CD1c-positive myeloid dendritic cell (primary cell): ENCODE results near the gene ITPRIPL1.

Experiments
- DNase-seq: peaks from one replicate; pipeline ENCODE4 v3.0.0-alpha.2; 2016; ENCODE audit errors: extremely low spot score

The ITPRIPL1 gene

GRCh38 chr2:96359310-96359709 is 34.2 kb downstream of the ITPRIPL1 start:
- no peak for DNase-seq

GRCh38 chr2:96359866-96360265 is 34.7 kb downstream of the ITPRIPL1 start:
- DNase-seq = no peak

- DNase-seq = no peak
Measured at GRCh38 chr2:96361751-96362150, 36.6 kb downstream of the ITPRIPL1 start.

- DNase-seq = no peak
Measured at GRCh38 chr2:96369186-96369585, 44.1 kb downstream of the ITPRIPL1 start.

- DNase-seq = no peak
Measured at GRCh38 chr2:96374211-96374951, 49.3 kb downstream of the ITPRIPL1 start.
